ENCODE results near the gene GSTO1.
"Not testable (repeated sequence)": the region's sequence is repeated elsewhere in the genome, so short reads cannot be mapped to it uniquely, and the experiment has no call there.

Gene GSTO1

GRCh38 chr10:104254493-104255310 is at the start of gene GSTO1:
TSS of gene GSTO1 (plus strand) at chr10:104254892. CDS start at chr10:104254929, 37 bp downstream.
- in situ Hi-C loops (cut with MboI; ENCODE audit: low sequenced_read_pairs) = no loop called here

DNA sequence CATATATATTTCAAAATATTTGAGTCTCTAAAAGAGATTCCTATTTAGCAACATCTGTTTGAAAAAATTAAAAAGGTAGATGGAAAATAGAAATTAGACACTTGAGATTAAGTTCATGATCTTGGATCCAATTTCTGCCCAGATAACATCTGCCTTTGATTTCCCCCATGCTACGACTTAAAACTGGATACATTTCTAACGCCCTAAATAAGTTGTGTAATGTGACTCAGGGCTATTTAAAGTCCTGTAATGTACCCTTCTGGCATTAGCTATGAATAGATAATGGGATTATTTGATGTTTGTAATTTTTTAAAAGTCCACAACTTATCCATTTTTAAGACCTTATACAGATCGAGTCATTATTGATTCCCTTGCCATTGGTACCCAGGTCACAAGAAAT is 46.0 kb upstream of the GSTO1 start:
- in situ Hi-C loops (cut with MboI; ENCODE audit: low sequenced_read_pairs) = loop anchor here (25.0 kb wide), 1 partner anchor 321 kb away; no protein-coding TSS in a partner anchor

DNA sequence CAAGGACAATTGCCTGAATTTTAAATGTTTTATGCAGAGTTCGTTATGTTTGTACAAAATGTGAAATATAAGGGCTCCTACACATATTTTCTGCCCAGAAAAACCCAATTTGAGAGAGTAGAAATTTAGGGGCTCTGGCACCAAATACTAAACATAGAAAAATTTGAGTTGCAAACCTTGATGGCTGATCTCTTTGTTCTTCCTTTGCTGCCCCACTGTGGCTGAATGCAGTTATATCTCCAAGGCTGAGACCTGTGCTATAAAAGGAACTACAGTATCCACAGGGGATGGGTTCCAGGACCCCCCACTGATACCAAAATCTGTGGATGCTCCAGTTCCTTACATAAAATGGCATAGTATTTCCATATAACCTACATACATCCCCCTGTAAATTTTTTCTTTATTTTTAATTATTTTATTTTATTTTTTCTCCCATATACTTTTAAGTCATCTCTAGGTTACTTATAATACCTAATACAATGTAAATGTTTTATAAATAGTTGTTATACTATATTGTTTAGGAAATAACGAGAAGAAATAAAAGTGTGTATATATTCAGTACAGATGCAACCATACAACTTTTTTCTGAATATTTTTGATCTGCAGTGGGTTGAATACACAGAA is 45.0 kb upstream of the GSTO1 start:
- in situ Hi-C loops (cut with MboI; ENCODE audit: low sequenced_read_pairs) = loop anchor here (25.0 kb wide), 1 partner anchor 322 kb away; no protein-coding TSS in a partner anchor

GRCh38 chr10:104216631-104217030 is 38.1 kb upstream of the GSTO1 start:
- in situ Hi-C loops (cut with MboI; ENCODE audit: low sequenced_read_pairs) = loop anchor here (25.0 kb wide), 1 partner anchor 329 kb away; no protein-coding TSS in a partner anchor

GRCh38 chr10:104218751-104219150 is 35.9 kb upstream of the GSTO1 start:
- in situ Hi-C loops (cut with MboI; ENCODE audit: low sequenced_read_pairs) = loop anchor here (25.0 kb wide), 1 partner anchor 331 kb away; no protein-coding TSS in a partner anchor

- in situ Hi-C loops (cut with MboI; ENCODE audit: low sequenced_read_pairs) = loop anchor here (25.0 kb wide), 1 partner anchor 333 kb away; no protein-coding TSS in a partner anchor
Measured at GRCh38 chr10:104220522-104220921, 34.2 kb upstream of the GSTO1 start.

DNA sequence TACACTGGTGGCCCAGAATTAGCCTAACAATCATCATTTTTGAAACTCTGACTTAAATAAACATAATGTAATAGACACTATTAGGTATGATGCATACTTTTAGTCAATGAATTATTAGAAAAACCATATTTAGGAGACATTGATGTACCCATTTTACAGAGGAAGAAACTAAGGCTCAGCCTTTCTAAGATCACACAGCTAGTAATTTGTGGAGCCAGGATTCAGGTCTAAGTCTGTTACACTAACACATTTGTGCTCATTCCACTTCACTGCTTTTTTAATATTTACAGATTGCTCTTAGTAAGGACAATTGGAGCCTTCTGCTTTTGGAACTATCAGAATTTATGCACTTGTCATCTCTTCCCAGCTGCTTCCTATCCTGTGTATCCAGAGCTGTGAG is 31.4 kb upstream of the GSTO1 start:
- in situ Hi-C loops (cut with MboI; ENCODE audit: low sequenced_read_pairs) = loop anchor here (25.0 kb wide), 1 partner anchor 336 kb away; no protein-coding TSS in a partner anchor

GRCh38 chr10:104230490-104230889 is 24.2 kb upstream of the GSTO1 start:
- in situ Hi-C loops (cut with MboI; ENCODE audit: low sequenced_read_pairs) = no loop called here

DNA sequence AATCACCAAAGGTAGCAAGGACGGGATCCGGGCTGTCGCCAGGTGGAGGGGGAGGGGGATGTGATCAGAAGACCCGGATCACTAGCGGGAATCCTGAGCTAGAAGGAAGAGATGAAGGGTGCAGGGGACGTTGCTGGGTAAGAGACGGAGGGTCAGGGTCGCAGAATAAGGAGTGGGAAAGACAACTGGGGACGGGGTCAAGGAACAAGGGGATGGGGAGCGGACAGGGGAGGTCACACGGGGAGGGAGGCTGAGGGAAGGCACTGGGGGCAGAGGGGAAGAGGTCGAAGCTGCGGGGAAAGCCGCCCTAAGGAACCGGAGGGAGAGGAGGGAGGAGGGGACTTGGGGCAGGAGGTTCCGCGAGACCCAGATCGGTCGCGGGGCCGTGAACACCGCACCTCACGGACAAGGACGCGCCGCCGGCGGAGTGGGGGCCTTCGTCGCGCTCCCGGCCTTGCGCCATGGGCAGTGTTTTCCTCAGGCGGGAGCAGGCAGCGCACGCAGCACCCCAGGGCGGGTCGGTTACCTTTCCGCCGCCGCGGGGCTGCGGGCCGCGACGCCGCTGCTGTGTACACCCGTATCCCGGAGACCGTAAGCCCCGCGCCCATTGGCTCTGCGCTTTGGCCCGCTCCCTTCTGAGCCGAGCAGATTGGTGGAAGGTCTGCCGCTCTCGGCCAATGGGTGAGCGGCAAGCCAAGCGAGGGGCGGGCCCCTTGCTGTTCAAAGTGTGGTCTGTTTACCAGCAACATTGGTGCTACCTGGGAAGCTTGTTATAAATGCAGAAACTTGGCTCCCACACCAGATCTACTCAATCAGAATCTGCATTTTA is 22.7 kb upstream of the GSTO1 start, which contains the start of gene CFAP43:
Gene CFAP43, minus strand, starts transcription at position 581 of the 829 bp plus-strand sequence. Its CDS starts 118 bp downstream, at position 463.
- in situ Hi-C loops (cut with MboI; ENCODE audit: low sequenced_read_pairs) = no loop called here

- in situ Hi-C loops (cut with MboI; ENCODE audit: low sequenced_read_pairs) = no loop called here
Measured at GRCh38 chr10:104232613-104233102, 22.0 kb upstream of the GSTO1 start.

DNA sequence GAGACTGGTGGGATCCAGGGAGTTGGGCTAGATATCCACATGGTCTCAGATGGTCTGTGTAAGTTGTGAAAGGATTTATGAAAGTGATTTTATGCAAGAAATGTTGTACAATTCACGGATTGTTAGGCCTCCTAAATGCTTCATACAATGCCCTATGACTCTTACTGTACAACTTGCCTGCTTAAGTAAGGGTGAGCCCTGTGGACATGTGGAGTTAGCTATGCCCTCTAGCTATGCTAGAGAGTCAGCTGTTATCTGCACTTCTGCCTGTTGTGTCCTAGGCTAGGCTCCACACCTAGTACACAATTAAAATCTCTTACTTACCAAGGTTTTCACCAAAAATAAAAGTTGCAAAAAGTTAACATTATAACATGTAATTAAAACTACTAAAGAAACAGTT is 20.9 kb upstream of the GSTO1 start:
- in situ Hi-C loops (cut with MboI; ENCODE audit: low sequenced_read_pairs) = no loop called here

DNA sequence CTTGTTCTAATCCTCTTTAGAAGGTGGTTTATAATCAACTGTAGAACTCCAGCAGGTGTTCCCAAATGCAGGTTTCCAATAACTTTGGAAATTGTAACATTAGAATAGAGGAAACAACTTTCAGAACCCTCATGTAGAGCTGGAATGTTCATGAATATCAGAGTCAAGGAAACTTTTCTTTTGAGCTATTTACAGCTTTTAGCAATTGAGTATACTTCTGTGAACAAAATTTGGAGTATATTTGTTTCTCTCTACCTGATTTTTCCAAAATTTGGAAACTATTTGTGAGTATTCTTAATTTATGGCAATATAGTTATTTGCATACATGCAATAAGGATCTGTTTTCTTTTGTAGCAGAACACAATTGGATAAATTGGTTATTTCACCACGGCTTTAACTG is 19.8 kb upstream of the GSTO1 start:
- in situ Hi-C loops (cut with MboI; ENCODE audit: low sequenced_read_pairs) = no loop called here

DNA sequence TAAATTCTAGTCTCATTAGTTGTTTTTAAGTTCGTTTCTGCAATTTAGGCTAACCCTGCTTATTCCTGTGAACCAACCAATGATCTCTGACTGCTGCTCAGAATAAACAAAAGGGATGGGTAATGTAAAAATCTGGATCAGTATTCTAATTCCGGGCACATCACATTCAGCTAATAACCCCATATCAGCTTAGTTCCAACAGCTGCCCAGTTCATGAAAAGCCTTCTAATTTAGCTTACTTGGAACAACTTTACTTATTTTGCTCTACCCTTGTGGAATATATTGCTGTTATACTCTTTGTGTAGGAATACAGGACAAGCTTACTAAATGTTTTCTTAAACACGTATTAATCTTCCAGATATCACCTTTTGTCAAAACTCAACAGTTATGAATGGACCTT is 18.9 kb upstream of the GSTO1 start:
- in situ Hi-C loops (cut with MboI; ENCODE audit: low sequenced_read_pairs) = no loop called here

- in situ Hi-C loops (cut with MboI; ENCODE audit: low sequenced_read_pairs) = no loop called here
Measured at GRCh38 chr10:104240078-104240477, 14.6 kb upstream of the GSTO1 start.

GRCh38 chr10:104242545-104242944 is 12.1 kb upstream of the GSTO1 start:
- in situ Hi-C loops (cut with MboI; ENCODE audit: low sequenced_read_pairs) = no loop called here

GRCh38 chr10:104243009-104243408 is 11.7 kb upstream of the GSTO1 start:
- in situ Hi-C loops (cut with MboI; ENCODE audit: low sequenced_read_pairs) = not testable (repeated sequence)

GRCh38 chr10:104243512-104243911 is 11.2 kb upstream of the GSTO1 start:
- in situ Hi-C loops (cut with MboI; ENCODE audit: low sequenced_read_pairs) = no loop called here

GRCh38 chr10:104245066-104245632 is 9.5 kb upstream of the GSTO1 start:
- in situ Hi-C loops (cut with MboI; ENCODE audit: low sequenced_read_pairs) = no loop called here

- in situ Hi-C loops (cut with MboI; ENCODE audit: low sequenced_read_pairs) = no loop called here
Measured at GRCh38 chr10:104246976-104247375, 7.7 kb upstream of the GSTO1 start.

DNA sequence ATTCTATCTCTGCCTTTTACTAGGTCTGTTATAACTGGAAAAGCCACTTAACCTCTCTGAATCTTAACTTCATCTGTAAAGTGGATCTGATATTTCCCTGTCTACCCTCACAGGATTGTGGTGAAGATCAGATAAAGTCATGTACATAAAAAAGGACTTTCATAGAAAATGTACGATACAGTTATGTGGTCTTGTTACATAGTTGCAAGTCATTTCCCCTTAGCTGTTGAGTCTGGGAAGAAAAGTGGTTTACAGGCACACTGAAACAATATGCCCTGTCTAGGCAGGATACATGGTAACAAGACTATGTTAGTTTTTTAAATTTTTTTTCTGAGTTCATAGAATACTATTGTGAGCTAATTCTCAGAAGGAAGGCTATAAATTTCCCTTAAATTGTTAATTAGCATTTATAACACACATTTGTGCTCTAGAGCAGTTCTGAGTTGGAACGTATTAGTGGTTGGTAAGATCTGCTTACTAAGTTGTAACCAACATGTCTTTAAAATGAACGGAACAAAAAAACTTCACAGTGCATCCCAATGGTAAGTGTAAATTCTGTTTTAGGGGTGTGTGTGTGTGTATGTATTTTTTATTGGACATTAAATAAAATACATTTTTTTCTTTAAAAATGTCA is 7.1 kb upstream of the GSTO1 start:
- in situ Hi-C loops (cut with MboI; ENCODE audit: low sequenced_read_pairs) = no loop called here
